ENCODE results near the gene UNC5C.

Gene UNC5C

DNA sequence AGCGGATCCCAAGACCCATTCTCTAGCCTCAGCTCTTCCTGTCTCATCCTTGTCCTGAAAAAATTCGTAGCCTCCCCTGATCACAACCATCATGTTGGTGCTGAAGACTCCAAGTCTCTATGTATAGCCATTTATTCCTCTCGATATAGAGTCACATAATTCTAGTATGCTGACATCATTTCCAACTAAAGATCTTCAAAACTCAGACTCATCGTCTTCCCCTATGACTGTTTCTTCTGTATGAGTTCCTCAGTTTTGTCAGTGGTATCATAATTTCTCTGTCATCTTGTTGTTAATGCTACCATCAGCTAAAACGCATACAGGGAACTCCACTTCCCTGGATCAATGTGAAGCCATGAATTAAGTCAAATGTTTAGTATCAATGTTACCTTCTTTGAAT is 41.2 kb downstream of the UNC5C start:
- TF ChIP-seq, protein P1, sequence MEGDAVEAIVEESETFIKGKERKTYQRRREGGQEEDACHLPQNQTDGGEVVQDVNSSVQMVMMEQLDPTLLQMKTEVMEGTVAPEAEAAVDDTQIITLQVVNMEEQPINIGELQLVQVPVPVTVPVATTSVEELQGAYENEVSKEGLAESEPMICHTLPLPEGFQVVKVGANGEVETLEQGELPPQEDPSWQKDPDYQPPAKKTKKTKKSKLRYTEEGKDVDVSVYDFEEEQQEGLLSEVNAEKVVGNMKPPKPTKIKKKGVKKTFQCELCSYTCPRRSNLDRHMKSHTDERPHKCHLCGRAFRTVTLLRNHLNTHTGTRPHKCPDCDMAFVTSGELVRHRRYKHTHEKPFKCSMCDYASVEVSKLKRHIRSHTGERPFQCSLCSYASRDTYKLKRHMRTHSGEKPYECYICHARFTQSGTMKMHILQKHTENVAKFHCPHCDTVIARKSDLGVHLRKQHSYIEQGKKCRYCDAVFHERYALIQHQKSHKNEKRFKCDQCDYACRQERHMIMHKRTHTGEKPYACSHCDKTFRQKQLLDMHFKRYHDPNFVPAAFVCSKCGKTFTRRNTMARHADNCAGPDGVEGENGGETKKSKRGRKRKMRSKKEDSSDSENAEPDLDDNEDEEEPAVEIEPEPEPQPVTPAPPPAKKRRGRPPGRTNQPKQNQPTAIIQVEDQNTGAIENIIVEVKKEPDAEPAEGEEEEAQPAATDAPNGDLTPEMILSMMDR (IDR thresholded peaks at IDR 0.05; ENCODE audit: low read depth, low read length), result no peak
- DNase-seq (ENCODE audit: low read depth in 2 of 2), result peak in 1 of 2 donors; percentile 17

DNA sequence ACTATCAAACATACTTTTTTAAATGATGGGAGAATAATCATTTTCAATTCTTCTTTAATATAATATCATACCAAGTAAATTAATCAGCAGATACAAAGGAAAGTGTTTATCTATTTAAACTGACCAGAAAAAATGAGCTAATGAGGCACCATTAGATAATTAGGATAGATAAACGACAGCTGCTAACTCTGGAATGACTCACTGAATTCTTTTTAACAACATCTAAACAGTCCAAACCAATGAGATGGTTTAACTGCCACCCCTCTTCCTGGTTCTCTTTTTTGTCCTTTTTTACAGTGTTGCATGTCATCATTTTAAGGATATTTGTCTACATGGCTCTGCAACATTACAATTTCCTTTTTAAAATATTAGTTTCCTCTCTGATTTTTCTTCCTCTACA is 41.6 kb downstream of the UNC5C start:
- no peak overlapping the region for H3K4me3 ChIP-seq (replicated peaks in 1 of 2; ENCODE audit: low read depth in 2 of 2, low read length in 2 of 2)
- peak; percentile 17 to 27 for DNase-seq (ENCODE audit: low read depth in 2 of 2)
- TF ChIP-seq, protein P1 (IDR thresholded peaks at IDR 0.05; ENCODE audit: low read depth, low read length), result no peak

More for the DNA sequence above, 41.2 kb downstream of the UNC5C start:
- no peak overlapping the region for H3K4me3 ChIP-seq (replicated peaks in 1 of 2; ENCODE audit: low read depth in 2 of 2, low read length in 2 of 2)

DNA sequence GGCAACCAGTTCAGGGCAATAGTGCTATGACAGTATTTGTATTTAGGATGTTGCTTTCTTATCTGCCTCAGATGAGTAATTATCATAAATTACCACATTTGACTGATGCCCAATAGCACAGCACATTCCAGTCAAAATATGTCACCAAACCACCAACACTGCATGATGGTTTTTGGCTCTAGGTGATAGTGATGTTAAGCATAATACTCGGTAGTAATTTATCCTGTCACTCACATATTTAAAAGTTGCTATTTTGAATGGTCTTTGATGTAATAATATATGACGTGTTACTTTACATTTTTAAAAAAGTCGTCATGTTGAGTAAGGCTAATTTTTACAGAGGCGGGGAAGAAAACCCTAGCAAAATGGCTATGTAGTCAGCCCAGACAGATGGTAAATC is 42.5 kb downstream of the UNC5C start:
- TF ChIP-seq, protein P1 (IDR thresholded peaks at IDR 0.05; ENCODE audit: low read depth, low read length), result no peak
- H3K4me3 ChIP-seq (replicated peaks in 1 of 2; ENCODE audit: low read depth in 2 of 2, low read length in 2 of 2), result no peak overlapping the region
- peak; percentile 50 to 64 for DNase-seq (ENCODE audit: low read depth in 2 of 2)

DNA sequence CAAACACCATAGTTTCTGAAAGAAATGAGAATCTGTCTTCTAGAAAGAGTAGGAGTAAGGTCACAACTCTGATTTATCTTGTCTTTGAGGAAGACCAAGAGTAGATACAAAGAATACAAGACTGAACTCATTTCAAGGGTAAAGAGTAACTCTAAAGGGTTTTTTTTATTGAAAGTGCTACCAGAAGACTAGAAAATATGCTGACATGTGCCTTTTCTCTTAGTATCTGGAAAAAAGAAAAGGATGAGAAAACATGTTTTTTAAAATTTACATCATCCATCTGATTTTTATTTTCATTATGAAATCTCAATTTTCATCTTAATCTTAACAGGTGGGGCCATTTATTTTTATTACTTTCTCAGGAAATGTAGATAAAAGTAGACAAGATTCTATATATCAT is 43.0 kb downstream of the UNC5C start:
- H3K4me3 ChIP-seq (replicated peaks in 1 of 2; ENCODE audit: low read depth in 2 of 2, low read length in 2 of 2), result no peak overlapping the region
- DNase-seq (ENCODE audit: low read depth in 2 of 2), result no peak
- TF ChIP-seq, protein P1 (IDR thresholded peaks at IDR 0.05; ENCODE audit: low read depth, low read length), result no peak

DNA sequence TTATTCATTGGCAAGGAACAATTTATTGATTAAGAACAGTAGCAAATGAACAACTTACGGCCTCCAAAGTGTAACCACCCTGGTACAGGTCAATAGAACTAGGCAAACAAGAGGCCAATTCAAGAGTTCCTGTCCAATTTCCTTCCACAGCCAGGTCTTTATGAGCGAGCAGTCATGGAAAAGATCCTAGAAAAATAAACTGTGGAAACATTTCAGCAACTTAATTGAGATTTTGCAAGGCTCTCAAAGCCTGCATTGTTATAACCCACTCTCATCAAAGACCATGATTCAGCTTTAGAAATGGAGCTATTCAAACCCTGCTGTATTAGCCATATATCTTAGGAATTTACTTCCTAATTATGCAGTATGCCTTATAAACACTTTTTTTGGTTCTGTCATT is 43.6 kb downstream of the UNC5C start:
- peak; percentile 44 to 63 for DNase-seq (ENCODE audit: low read depth in 2 of 2)
- TF ChIP-seq, protein P1 (IDR thresholded peaks at IDR 0.05; ENCODE audit: low read depth, low read length), result no peak

DNA sequence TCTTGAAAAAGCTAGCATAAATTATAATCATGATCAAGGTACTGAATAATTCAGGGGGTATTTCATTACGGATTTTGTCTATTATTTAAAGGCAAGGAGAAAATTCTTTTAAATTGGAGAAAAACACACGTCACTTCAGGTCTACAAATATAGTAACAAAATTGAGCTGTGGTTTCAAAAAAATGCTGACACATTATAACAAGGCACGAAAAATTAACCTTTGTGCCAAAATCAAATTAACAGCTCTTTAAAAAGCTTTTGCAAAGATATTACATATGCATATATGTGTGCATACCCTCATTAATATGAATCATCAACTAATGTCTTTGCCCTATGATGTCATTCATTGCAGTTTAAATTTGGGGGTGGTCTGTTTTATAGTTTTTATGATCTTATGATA is 44.3 kb downstream of the UNC5C start:
- no peak overlapping the region for H3K4me3 ChIP-seq (replicated peaks in 1 of 2; ENCODE audit: low read depth in 2 of 2, low read length in 2 of 2)
- no peak for DNase-seq (ENCODE audit: low read depth in 2 of 2)
- TF ChIP-seq, protein P1 (IDR thresholded peaks at IDR 0.05; ENCODE audit: low read depth, low read length), result no peak

More for the DNA sequence above, 43.6 kb downstream of the UNC5C start:
- H3K4me3 ChIP-seq (replicated peaks in 1 of 2; ENCODE audit: low read depth in 2 of 2, low read length in 2 of 2), result no peak overlapping the region

DNA sequence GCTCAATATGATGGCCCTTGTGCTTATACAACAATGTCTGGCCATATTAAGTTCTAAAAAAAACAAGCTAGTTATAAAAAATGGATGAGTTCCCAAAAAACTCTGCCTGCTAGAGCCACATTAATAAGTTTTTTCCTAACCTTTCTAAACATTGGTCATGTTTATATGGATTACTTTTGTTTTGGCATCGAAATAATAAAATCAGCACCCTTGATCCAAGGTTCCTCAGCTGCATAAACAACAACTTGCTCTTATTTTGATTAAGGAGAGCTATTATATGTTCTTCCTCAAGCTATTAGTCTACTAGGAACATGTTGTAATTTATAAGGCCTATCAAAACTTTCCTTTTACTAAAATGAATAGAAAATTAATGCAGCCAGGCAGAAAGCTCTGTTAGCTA is 48.4 kb downstream of the UNC5C start:
- DNase-seq (ENCODE audit: low read depth in 2 of 2), result no peak
- TF ChIP-seq, protein P1 (IDR thresholded peaks at IDR 0.05; ENCODE audit: low read depth, low read length), result no peak
- no peak overlapping the region for H3K4me3 ChIP-seq (replicated peaks in 1 of 2; ENCODE audit: low read depth in 2 of 2, low read length in 2 of 2)
